H9 (cell line): ENCODE measurements around the gene BCAS1. TPM values are rescaled to one million over a fixed set of nuclear protein-coding genes. Genes with fewer than 3 reads are reported as not detected.

Experiments
- DNase-seq: peaks from one replicate; pipeline ENCODE4 v3.0.0-alpha.2; 2017
- H2AFZ ChIP-seq: one replicate; pipeline ENCODE4 v1.6.1; 2013; ENCODE audit warnings: mild to moderate bottlenecking, low read length, control low read depth, moderate library complexity
- H2AK5ac ChIP-seq: 2 replicates; pipeline ENCODE4 v1.6.1; 2013; ENCODE audit warnings: low read length, control low read depth, mixed read lengths; ENCODE audit not compliant: insufficient read length
- H2BK120ac ChIP-seq: one replicate; pipeline ENCODE4 v1.6.1; 2013; ENCODE audit warnings: low read depth, mild to moderate bottlenecking, low read length, control low read depth, inconsistent platforms; ENCODE audit not compliant: poor library complexity, severe bottlenecking
- H2BK12ac ChIP-seq: 2 replicates; pipeline ENCODE4 v1.6.1; 2013; ENCODE audit warnings: low read length, control low read depth, mixed read lengths, low read depth; ENCODE audit not compliant: insufficient read length
- H2BK15ac ChIP-seq: 2 replicates; pipeline ENCODE4 v1.6.1; 2013; ENCODE audit warnings: low read depth, low read length, control low read depth
- H2BK20ac ChIP-seq: one replicate; pipeline ENCODE4 v1.6.1; 2013; ENCODE audit warnings: low read depth, mild to moderate bottlenecking, low read length, control low read depth, inconsistent platforms; ENCODE audit not compliant: poor library complexity, severe bottlenecking
- H2BK5ac ChIP-seq: 2 replicates; pipeline ENCODE4 v1.6.1; 2013; ENCODE audit warnings: low read length, control low read depth, mixed read lengths; ENCODE audit not compliant: insufficient read length
- H3K14ac ChIP-seq: 2 replicates; pipeline ENCODE4 v1.6.1; 2013; ENCODE audit warnings: low read length, control low read depth; ENCODE audit not compliant: insufficient read depth
- H3K18ac ChIP-seq: 2 replicates; pipeline ENCODE4 v1.6.1; 2013; ENCODE audit warnings: low read depth, mild to moderate bottlenecking, mixed read lengths, low read length, control low read depth; ENCODE audit not compliant: insufficient read length
- H3K23ac ChIP-seq: 2 replicates; pipeline ENCODE4 v1.6.1; 2013; ENCODE audit warnings: low read length, control low read depth, mixed read lengths, low read depth; ENCODE audit not compliant: insufficient read length
- H3K23me2 ChIP-seq: 2 replicates; pipeline ENCODE4 v1.6.1; 2013; ENCODE audit warnings: low read depth, mild to moderate bottlenecking, mixed read lengths, low read length, control low read depth; ENCODE audit not compliant: insufficient read length, poor library complexity, severe bottlenecking
- H3K27ac ChIP-seq: 2 replicates; pipeline ENCODE4 v1.5.1; 2013; ENCODE audit warnings: low read length, control low read depth, mixed read lengths, low read depth; ENCODE audit not compliant: insufficient read length
- H3K27me3 ChIP-seq: 2 replicates; pipeline ENCODE4 v1.6.1; 2013; ENCODE audit warnings: low read length, control low read depth, inconsistent platforms; ENCODE audit not compliant: insufficient read depth
- H3K4ac ChIP-seq: 2 replicates; pipeline ENCODE4 v1.6.1; 2013; ENCODE audit warnings: low read depth, mild to moderate bottlenecking, control low read depth, inconsistent platforms, low read length, moderate library complexity
- H3K4me1 ChIP-seq: 2 replicates; pipeline ENCODE4 v1.6.1; 2013; ENCODE audit warnings: low read length, control low read depth, inconsistent platforms; ENCODE audit not compliant: insufficient read depth
- H3K4me2 ChIP-seq: 2 replicates; pipeline ENCODE4 v1.6.1; 2013; ENCODE audit warnings: low read length, control low read depth, mixed read lengths; ENCODE audit not compliant: insufficient read length, insufficient read depth
- H3K56ac ChIP-seq: 2 replicates; pipeline ENCODE4 v1.6.1; 2013; ENCODE audit warnings: low read depth, mild to moderate bottlenecking, mixed read lengths, low read length, control low read depth; ENCODE audit not compliant: insufficient read length
- H3K79me1 ChIP-seq: 2 replicates; pipeline ENCODE4 v1.6.1; 2013; ENCODE audit warnings: low read depth, mild to moderate bottlenecking, moderate library complexity, low read length, control low read depth, inconsistent platforms; ENCODE audit not compliant: insufficient read depth, poor library complexity, severe bottlenecking
- H3K79me2 ChIP-seq: 2 replicates; pipeline ENCODE4 v1.6.1; 2013; ENCODE audit warnings: low read length, control low read depth, inconsistent platforms; ENCODE audit not compliant: insufficient read depth
- H3K9ac ChIP-seq: 2 replicates; pipeline ENCODE4 v1.6.1; 2013; ENCODE audit warnings: low read length, control low read depth, mixed read lengths; ENCODE audit not compliant: insufficient read length; ENCODE audit errors: extremely low read depth
- H3K9me3 ChIP-seq: one replicate; pipeline ENCODE4 v1.6.1; 2013; ENCODE audit warnings: low read depth, low read length, inconsistent platforms; ENCODE audit not compliant: control insufficient read depth
- H3T11ph ChIP-seq: one replicate; pipeline ENCODE4 v1.6.1; 2013; ENCODE audit warnings: mild to moderate bottlenecking, low read length, control low read depth, inconsistent platforms
- H4K20me1 ChIP-seq: one replicate; pipeline ENCODE4 v1.6.1; 2013; ENCODE audit not compliant: control insufficient read depth, insufficient read length, insufficient read depth
- H4K5ac ChIP-seq: 2 replicates; pipeline ENCODE4 v1.6.1; 2013; ENCODE audit warnings: low read depth, mild to moderate bottlenecking, mixed read lengths, low read length, control low read depth; ENCODE audit not compliant: insufficient read length
- H4K8ac ChIP-seq: replicated peaks from 2 replicates; pipeline ENCODE4 v1.6.1; 2013; ENCODE audit warnings: low read length, control low read depth, mixed read lengths, low read depth; ENCODE audit not compliant: insufficient read length
- H4K91ac ChIP-seq: 2 replicates; pipeline ENCODE4 v1.6.1; 2013; ENCODE audit warnings: low read depth, mild to moderate bottlenecking, moderate library complexity, mixed read lengths, low read length, control low read depth; ENCODE audit not compliant: insufficient read length
- H3K27ac Mint-ChIP-seq, 3 experiments: 2 replicates in 2 of 3; 3 replicates in 1 of 3; pipeline ENCODE4 v1.8.0; 2020 to 2021; ENCODE audit warnings: mixed read lengths in 3 of 3, mild to moderate bottlenecking in 1 of 3, moderate library complexity in 1 of 3
- H3K27me3 Mint-ChIP-seq: 2 replicates; pipeline ENCODE4 v1.8.0; 2021; ENCODE audit warnings: low read depth, mild to moderate bottlenecking, moderate library complexity, mixed read lengths
- H3K36me3 Mint-ChIP-seq, 3 experiments: 2 replicates in 2 of 3; 3 replicates in 1 of 3; pipeline ENCODE4 v1.8.0; 2020 to 2021; ENCODE audit warnings: low read depth in 3 of 3, mixed read lengths in 3 of 3; ENCODE audit not compliant: insufficient read depth in 1 of 3
- H3K4me1 Mint-ChIP-seq, 2 experiments: 2 replicates each; pipeline ENCODE4 v1.8.0; 2020; ENCODE audit warnings: mixed read lengths in 2 of 2
- H3K4me3 Mint-ChIP-seq, 2 experiments: 2 replicates in 1 of 2; 3 replicates in 1 of 2; pipeline ENCODE4 v1.8.0; 2020 to 2021; ENCODE audit warnings: mild to moderate bottlenecking in 2 of 2, mixed read lengths in 2 of 2, moderate library complexity in 1 of 2
- H3K9me3 Mint-ChIP-seq, 2 experiments: 2 replicates in 1 of 2; 3 replicates in 1 of 2; pipeline ENCODE4 v1.8.0; 2020; ENCODE audit warnings: mild to moderate bottlenecking in 2 of 2, mixed read lengths in 2 of 2, moderate library complexity in 1 of 2
- WGBS: extraction: QIAGEN DNeasy Blood & Tissue Kit; methylation state at CpG from one replicate; pipeline ENCODE4 v1.1.7; 2013; ENCODE audit warnings: missing lambda C conversion rate, low lambda C conversion rate, mixed read lengths; ENCODE audit not compliant: insufficient read length; ENCODE audit errors: extremely low coverage; 5-methylcytosine and 5-hydroxymethylcytosine counted together
- total RNA-seq: library from RNA; stranded (reverse); gene quantifications from 2 replicates; pipeline ENCODE4 v1.2.1, GENCODE V29; 2021
- TF ChIP-seq, protein P1 (sequence below): fragments of 200-600 bp; sonication (generic); conservative IDR thresholded peaks from 3 replicates; pipeline ENCODE4 v1.8.0; 2021; ENCODE audit warnings: antibody characterized with exemption, mild to moderate bottlenecking

BCAS1 gene
- total RNA-seq, 1 experiment from 2014 or later = 0.15 TPM

DNA sequence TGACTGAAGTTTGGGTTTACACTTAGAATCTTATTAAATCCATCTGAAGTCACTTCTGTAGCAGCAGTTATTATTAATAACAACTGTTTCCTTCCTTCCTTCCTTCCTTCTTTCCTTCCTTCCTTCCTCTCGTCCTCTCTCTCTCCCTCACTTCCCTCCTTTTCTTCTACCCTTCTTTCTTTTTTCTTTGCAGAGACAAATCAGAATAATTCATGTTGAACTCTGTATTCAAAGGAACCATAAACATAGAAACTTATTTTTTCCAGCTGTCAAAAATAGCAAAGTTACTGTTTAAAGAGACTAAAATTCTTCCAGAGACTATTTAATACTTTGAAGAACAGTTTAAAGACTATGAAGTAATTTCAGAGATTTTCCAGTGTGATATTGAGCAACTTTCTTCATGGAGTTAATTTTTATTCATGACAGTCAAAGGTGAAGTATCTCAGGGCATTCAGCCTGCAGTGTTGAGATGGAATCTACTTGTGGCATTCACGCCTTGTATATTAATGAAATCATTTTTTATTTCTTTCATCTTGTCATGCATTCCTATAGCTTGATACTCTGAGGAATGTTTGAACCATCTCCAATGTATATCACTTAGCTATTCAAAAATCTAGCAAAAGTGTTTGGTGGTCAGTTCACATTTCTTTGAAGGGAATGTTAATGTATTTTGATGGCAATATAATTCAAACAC, 109.7 kb downstream of the BCAS1 start:
- Histone ChIP-seq H3K4me2 (no peak overlapping the region), H3K14ac (no peak overlapping the region), H2BK5ac (no peak overlapping the region), H3K23me2 (no peaks in the 10 kb centered on the region), H2BK12ac (no peak overlapping the region), H3K27ac (no peak overlapping the region), H3K79me1 (no peaks in the 10 kb centered on the region), H3K18ac (no peak overlapping the region), H4K5ac (no peak overlapping the region), H2BK120ac (no peak overlapping the region), H4K8ac (no peak overlapping the region), H3K56ac (no peak overlapping the region), H4K20me1 (no peaks in the 10 kb centered on the region), H3K27me3 (no peaks in the 10 kb centered on the region), H2BK20ac (no peak overlapping the region), H2AK5ac (no peak overlapping the region), H3K9ac (no peak overlapping the region), H3K23ac (no peak overlapping the region), H3T11ph (no peak overlapping the region), H2AFZ (no peak overlapping the region), H3K9me3 (no peaks in the 10 kb centered on the region), H3K4me1 (peaks cover 6% of the 10 kb centered on the region; the same call in 1 of the 2 replicates), H2BK15ac (no peak overlapping the region), H4K91ac (no peak overlapping the region), H3K4ac (no peak overlapping the region), H3K79me2 (no peaks in the 10 kb centered on the region)
- Mint-ChIP-seq H3K9me3 (no peaks in the 10 kb centered on the region), H3K4me1 (peaks cover 12 to 13% of the 10 kb centered on the region in 2 experiments; a peak in 3 of 4 replicates), H3K4me3 (no peak overlapping the region), H3K27me3 (no peaks in the 10 kb centered on the region), H3K27ac (no peak overlapping the region), H3K36me3 (no peaks in the 10 kb centered on the region)
- no peak for DNase-seq
- TF ChIP-seq, protein P1, sequence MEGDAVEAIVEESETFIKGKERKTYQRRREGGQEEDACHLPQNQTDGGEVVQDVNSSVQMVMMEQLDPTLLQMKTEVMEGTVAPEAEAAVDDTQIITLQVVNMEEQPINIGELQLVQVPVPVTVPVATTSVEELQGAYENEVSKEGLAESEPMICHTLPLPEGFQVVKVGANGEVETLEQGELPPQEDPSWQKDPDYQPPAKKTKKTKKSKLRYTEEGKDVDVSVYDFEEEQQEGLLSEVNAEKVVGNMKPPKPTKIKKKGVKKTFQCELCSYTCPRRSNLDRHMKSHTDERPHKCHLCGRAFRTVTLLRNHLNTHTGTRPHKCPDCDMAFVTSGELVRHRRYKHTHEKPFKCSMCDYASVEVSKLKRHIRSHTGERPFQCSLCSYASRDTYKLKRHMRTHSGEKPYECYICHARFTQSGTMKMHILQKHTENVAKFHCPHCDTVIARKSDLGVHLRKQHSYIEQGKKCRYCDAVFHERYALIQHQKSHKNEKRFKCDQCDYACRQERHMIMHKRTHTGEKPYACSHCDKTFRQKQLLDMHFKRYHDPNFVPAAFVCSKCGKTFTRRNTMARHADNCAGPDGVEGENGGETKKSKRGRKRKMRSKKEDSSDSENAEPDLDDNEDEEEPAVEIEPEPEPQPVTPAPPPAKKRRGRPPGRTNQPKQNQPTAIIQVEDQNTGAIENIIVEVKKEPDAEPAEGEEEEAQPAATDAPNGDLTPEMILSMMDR = no peak
- WGBS = no CpG with 5 or more reads among the region's 2 CpGs
